Stimulated activated CD8-positive, alpha-beta memory T cell treated with anti-CD3 and anti-CD28 coated beads, Interleukin-4, amount 100 ng/mL, for 4 hours (primary cell): ENCODE data around the gene TLE6.
"Not testable (repeated sequence)": the region's sequence is repeated elsewhere in the genome, so short reads cannot be mapped to it uniquely, and the experiment has no call there.

Experiments
- DNase-seq, 2 donors: peaks; one replicate each; pipeline ENCODE4 v3.0.0-alpha.2; 2020; ENCODE audit warnings: low read depth in 2 of 2, low spot score in 1 of 2

Gene TLE6

DNA sequence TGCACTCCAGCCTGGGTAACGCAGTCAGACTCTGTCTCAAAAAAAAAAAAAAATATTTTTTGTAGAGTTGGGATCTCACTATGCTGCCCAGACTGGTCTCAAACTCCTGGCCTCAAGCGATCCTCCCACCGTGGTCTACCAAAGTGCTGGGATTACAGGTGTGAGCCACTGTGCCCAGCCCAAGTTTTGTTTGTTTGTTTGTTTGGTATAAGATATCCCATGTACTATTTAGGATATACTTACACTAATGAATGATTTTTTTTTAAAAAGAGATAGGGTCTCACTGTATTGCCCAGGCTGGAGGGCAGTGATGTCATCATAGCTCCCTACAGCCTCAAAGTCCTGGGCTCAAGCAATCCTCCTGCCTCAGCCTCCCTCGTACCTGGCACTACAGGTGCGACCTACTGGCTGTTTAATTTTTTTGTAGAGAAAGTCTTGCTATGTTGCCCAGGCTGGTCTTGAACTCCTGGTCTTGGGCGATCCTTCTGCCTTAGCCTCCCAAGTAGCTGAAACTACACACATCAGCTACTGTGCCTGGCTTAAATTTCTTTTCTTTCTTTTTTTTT is 24.0 kb downstream of the TLE6 start:
- DNase-seq, result no peak

- DNase-seq, result no peak
Measured at GRCh38 chr19:3003046-3003445, 25.7 kb downstream of the TLE6 start.

DNA sequence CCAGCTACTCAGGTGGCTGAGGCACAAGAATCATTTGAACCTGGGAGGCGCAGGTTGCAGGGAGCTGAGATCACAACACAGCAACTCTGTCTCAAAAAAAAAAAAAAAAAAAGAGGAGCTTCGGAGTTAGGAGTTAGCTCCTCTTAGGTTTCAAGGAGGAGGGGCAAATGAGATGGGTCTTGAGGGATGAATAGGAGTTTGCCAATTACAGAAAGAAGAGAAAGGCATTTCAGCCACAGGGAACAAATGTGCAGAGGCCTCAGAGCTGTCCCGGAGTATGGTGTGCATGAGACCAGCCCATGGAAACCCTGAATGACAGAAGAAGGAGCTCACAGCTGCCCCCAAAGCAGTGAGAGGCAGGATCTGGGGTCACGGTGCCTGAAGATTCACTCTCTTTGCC is 27.2 kb downstream of the TLE6 start:
- DNase-seq, result no peak

- no peak for DNase-seq
Measured at GRCh38 chr19:3005345-3005744, 28.0 kb downstream of the TLE6 start.

- DNase-seq, result no peak
Measured at GRCh38 chr19:3006075-3006767, 28.9 kb downstream of the TLE6 start.

DNA sequence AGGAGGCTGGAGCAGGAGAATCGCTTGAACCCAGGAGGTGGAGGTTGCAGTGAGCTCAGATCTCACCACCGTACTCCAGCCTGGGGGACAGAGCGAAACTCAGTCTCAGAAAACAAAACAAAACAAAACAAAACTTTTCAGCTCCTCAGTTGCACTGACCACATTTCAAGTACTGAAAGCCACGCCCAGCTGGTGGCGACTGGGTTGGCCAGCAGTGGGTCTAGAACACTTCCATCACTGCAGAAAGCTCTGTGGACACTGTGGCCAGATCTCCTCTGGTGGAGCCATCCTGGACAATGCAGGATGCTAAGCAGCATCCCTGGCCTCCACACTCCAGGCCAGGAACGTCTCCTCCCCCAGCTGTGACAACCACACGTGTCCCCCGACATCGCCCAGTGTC is 30.6 kb downstream of the TLE6 start:
- DNase-seq, result no peak

GRCh38 chr19:3008994-3009393 is 31.6 kb downstream of the TLE6 start:
- no peak for DNase-seq

GRCh38 chr19:3010871-3011270 is 33.5 kb downstream of the TLE6 start:
- no peak for DNase-seq

- not testable (repeated sequence) for DNase-seq
Measured at GRCh38 chr19:3012059-3012458, 34.7 kb downstream of the TLE6 start.

DNA sequence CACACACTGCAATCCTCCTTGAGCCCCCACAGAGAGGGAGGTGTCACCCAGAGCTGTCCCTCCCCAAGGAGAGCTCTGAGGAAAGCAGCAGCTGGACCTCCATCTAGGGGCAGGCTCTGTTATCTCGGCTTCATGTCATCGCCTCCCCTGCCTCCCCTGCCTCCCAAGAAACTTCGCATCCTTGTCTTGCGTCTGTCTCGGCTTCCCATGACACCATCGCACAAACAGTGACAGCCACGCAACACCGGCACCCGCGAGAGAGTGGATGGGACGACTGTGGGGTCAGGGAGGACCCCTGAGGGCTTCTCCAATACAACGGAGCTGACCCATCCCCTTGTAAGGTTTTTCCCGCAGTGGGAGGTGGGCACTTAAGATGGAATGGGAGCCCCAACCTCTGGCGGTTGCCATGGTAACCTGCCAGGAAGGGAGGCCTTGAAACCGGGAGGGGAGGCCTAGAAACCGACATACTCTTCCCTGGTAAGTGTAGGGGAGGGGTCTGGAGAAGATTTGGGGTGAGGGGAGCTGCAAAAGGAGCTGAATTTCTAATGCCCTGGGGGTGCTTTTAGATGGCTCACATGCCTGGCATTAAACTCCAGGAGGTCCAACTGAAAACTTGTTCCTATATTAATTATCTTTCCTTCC is 35.4 kb downstream of the TLE6 start:
- DNase-seq, result no peak

DNA sequence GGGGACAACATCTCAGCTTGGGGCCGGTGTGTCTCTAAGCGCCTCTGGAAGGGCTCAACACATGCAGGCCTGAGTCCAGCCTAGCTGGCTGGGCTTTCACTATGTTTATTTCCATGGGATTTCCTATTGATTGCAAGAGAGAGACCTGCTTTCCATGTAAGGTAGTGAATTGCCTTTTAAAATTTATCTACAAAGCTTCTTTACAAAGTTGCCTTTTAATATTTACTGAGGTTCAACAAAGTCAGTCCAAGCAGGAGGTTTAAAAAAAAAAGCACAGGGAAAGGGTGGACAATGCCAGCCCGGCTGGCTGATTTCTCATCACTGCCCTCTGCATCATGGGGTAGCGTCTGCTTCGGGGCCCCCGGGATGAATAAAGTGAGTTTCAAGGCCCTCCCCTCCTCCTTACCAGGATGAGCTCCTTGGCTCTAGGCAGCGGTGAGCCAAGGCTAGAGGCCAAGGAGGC is 35.9 kb downstream of the TLE6 start:
- DNase-seq, result no peak

- DNase-seq, result no peak
Measured at GRCh38 chr19:3014135-3014534, 36.8 kb downstream of the TLE6 start.

DNA sequence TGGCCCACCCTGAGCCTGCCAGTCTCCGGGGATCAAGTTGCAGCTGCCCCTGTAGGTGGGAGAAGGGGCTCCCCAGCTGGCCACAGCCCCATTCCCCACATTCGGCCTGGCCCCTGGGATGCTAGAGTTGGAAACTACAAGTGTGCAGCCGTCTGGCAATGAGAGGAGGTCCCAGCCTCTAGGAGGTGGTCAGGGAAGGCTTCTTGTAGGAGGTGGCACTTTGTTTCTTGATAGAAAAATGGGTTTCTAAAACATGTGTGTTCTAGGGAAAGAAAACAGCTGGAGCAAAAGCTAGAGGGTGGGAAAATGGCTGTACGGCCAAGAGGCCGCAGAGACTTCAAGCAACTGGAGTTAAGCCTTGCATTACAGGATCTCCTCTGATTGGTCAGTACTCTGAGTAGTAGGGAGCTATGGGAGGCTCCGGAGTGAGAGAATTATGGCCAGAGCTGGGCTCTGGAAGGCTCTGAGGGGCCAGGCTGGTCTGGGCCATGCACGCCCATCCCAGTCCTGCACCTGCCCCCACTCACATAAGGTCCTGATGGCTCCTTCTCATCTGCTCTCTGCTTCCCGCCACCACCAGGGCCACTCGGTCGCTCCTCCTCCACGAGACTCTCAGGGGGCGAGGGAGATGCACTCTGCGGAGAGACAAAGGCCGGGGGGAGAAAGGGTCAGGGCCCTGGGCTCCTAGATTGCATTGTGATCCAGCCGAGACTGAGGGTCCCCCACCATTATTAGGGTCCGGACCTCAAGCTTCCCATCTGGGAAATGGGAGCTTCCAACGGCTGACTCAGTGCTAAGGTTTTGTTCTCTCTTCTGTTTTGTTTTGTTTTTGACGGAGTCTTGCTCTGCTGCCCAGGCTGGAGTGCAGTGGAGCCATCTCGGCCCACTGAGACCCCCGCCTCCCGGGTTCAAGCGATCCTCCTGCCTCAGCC is 38.0 kb downstream of the TLE6 start:
- no peak for DNase-seq

- no peak for DNase-seq
Measured at GRCh38 chr19:3017923-3018322, 40.6 kb downstream of the TLE6 start.

GRCh38 chr19:3019211-3019854 is 42.0 kb downstream of the TLE6 start:
- no peak for DNase-seq

DNA sequence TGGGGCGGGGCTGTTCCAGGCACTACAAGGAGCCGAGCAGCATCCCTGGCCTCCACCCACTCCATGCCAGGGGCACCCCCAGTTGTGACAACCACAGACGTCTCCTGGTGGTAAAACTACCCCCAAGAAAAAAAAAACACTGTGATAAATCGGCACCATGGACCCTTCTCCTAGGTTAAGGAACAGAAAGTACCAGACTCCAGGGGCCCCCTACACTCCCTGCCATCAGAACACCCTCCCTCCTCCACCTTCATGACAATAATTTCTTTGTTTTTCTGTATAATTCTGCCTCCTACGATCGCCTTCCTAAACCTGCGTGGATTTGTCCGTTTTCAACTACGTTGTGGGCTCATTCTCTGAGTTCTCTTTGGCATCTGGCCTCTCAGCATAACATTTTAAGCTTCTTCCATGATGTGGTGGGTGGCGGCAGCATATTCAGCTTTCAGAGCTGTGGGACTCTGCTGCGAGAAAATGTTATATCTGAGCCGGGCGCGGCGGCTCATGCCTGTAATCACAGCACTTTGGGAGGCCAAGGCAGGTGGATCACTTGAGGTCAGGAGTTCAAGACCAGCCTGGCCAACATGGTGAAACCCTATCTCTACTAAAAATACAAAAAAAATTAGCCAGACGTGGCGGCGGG is 43.1 kb downstream of the TLE6 start:
- no peak for DNase-seq

DNA sequence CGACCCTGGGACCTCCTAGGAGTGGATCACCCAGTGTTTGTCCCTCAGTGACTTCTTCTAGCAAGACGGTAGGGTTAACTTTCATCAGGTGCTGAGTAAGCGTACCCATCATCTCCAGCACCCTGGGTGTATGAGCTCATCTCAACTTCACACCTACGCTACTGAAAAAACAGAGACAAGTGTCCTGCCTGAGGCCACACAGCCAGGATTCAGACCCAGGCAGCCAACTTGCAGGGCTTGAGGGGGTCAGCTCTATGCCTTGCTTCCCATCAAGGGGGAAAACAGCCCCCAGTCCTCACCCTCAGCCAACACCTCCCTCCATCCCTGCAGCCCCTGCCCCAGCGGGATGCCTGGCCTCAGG is 47.1 kb downstream of the TLE6 start:
- DNase-seq, result no peak

GRCh38 chr19:3024870-3025548 is 47.6 kb downstream of the TLE6 start:
- no peak for DNase-seq

- DNase-seq, result no peak
Measured at GRCh38 chr19:3025549-3025886, 48.2 kb downstream of the TLE6 start.

DNA sequence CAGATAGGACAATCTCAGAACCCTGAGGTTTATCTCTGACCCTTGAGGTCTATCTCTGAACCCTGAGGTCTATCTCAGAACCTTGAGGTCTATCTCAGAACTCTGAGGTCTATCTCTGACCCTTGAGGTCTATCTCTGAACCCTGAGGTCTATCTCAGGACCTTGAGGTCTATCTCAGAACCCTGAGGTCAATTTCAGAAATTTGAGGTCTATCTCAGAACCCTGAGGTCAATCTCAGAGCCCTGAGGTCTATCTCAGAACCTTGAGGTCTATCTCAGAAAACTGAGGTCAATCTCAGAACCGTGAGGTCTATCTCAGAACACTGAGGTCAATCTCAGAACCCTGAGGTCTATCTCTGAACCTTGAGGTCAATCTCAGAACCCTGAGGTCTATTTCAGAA is 49.4 kb downstream of the TLE6 start:
- no peak for DNase-seq
